Panc1 (cell line): ENCODE measurements around the gene GAL3ST1. TPM values are rescaled to one million over a fixed set of nuclear protein-coding genes. Genes with fewer than 3 reads are reported as not detected.

Experiments
- ATAC-seq: fragments of 200-7000 bp; cut with Tn5 transposase; 2 replicates; pipeline ENCODE4 v1.9.1; 2020; ENCODE audit warnings: mild to moderate bottlenecking, moderate library complexity
- BruUV-seq: library from RNA; stranded (reverse); fragments of 400-500 nt; replicated peaks from 2 replicates; lab custom pipeline; 2021; lab: Mats Ljungman, UMichigan
- CTCF ChIA-PET: fragments of 300-600 bp; sonication (Branson Sonifier 250); formaldehyde crosslinking; loops from one replicate; lab custom pipeline; 2022; ENCODE audit warnings: antibody characterized with exemption; lab: Charles Lee
- POLR2A ChIA-PET: fragments of 300-600 bp; sonication (Branson Sonifier 250); formaldehyde crosslinking; loops from one replicate; lab custom pipeline; 2022; ENCODE audit warnings: antibody characterized with exemption; lab: Charles Lee
- DNase-seq: peaks from one replicate; pipeline ENCODE4 v3.0.0-alpha.2; 2010; ENCODE audit warnings: low read depth, low spot score
- H3K27ac ChIP-seq: 2 replicates; pipeline ENCODE4 v1.5.1; 2011; ENCODE audit warnings: mild to moderate bottlenecking, low read length, inconsistent platforms
- H3K27me3 ChIP-seq: fragments of 200-500 bp; sonication (Bioruptor generic); 2 replicates; pipeline ENCODE4 v1.6.0; 2014; ENCODE audit warnings: low read length, inconsistent platforms; ENCODE audit not compliant: control insufficient read depth, insufficient read depth
- H3K36me3 ChIP-seq: fragments of 200-500 bp; sonication (Bioruptor generic); 2 replicates; pipeline ENCODE4 v1.5.1; 2014; ENCODE audit warnings: inconsistent platforms, mild to moderate bottlenecking, low read length, moderate library complexity; ENCODE audit not compliant: control insufficient read depth, insufficient read depth
- H3K4me1 ChIP-seq: 2 replicates; pipeline ENCODE4 v1.5.1; 2011; ENCODE audit warnings: inconsistent platforms, mild to moderate bottlenecking, low read length, moderate library complexity; ENCODE audit not compliant: control insufficient read depth, insufficient read depth
- H3K4me3 ChIP-seq, 2 experiments: 2 replicates each; pipeline ENCODE4 v1.5.1; 2011 to 2012; ENCODE audit warnings: low read depth in 2 of 2, low read length in 2 of 2, mild to moderate bottlenecking in 2 of 2, inconsistent platforms in 1 of 2, moderate library complexity in 1 of 2
- H3K9me3 ChIP-seq: fragments of 200-500 bp; sonication (Bioruptor generic); 2 replicates; pipeline ENCODE4 v1.5.1; 2014; ENCODE audit warnings: low read depth, mild to moderate bottlenecking, inconsistent platforms, low read length, moderate library complexity; ENCODE audit not compliant: control insufficient read depth, insufficient read depth
- POLR2AphosphoS5 ChIP-seq: IDR thresholded peaks from 2 replicates; pipeline ENCODE4 v1.6.1; 2012; ENCODE audit warnings: mild to moderate bottlenecking, low read depth, low read length, moderate library complexity
- SIN3A ChIP-seq: IDR thresholded peaks from 2 replicates; pipeline ENCODE4 v1.6.1; 2012; ENCODE audit warnings: low read depth, mild to moderate bottlenecking, low read length, moderate library complexity, borderline replicate concordance; ENCODE audit not compliant: insufficient read depth
- TCF7L2 ChIP-seq: IDR thresholded peaks from 2 replicates; pipeline ENCODE4 v1.6.1; 2011; ENCODE audit warnings: mild to moderate bottlenecking, low read depth, low read length, inconsistent platforms
- in situ Hi-C: cut with HindIII; loops from 2 replicates; pipeline ENCODE4 v1.10.0; 2016; ENCODE audit warnings: low sequenced_read_pairs, low pct_unique_long_range_greater_than_20kb
- intact Hi-C: fragments of 100-400 bp; cut with micrococcal nuclease; formaldehyde crosslinking; loops from one replicate; pipeline ENCODE4 v1.10.0; 2022; ENCODE audit not compliant: unreplicated experiment
- total RNA-seq: library from RNA; stranded (reverse); gene quantifications from one replicate; pipeline ENCODE4 v1.2.1, GENCODE V29; 2021; ENCODE audit not compliant: unreplicated experiment
- TF ChIP-seq, protein P1 (sequence below): fragments of 450-650 bp; IDR thresholded peaks from 2 replicates; pipeline ENCODE4 v1.5.1; 2017; ENCODE audit warnings: mild to moderate bottlenecking
- TF ChIP-seq, protein P2 (sequence below), 2 experiments: IDR thresholded peaks; 2 replicates each; pipeline ENCODE4 v1.6.1; 2011 to 2012; ENCODE audit warnings: low read depth in 2 of 2, control low read depth in 1 of 2, low read length in 1 of 2, mild to moderate bottlenecking in 1 of 2, moderate library complexity in 1 of 2; ENCODE audit not compliant: insufficient read depth in 1 of 2

GAL3ST1 gene
- total RNA-seq, 1 experiment from 2014 or later, result 1.1 TPM

DNA sequence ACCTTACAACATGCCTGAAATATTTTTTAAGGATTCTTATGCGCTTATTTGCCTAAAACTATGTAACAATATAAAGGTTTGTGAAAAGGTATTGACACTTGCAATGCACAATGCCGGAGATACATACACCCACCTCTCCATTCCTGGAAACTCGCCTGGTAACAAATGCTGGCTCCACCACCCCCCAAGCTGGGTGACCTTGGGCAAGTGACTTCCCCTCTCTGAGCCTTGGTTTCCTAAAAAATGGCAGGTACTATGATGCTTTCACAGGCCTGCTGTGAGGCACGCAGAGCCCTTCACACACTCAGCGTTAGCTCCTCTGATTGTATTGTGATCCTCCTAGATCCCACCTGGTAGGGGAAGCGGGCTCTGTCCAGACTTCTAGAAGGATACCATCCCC lies 2.3 kb downstream of the GAL3ST1 start:
- H3K9me3 ChIP-seq, result no peaks in the 10 kb centered on the region
- ChIA-PET POLR2A (no interaction called here), CTCF (no interaction called here)
- no peak for ATAC-seq
- intact Hi-C loops, result no loop called here
- DNase-seq, result no peak
- 0 out of 2 replicates have a peak, but pooled peaks cover 2% of the 10 kb centered on the region for H3K36me3 ChIP-seq
- no peaks in the 10 kb centered on the region for H3K27me3 ChIP-seq
- no peak overlapping the region for H3K4me3 ChIP-seq
- TF ChIP-seq, protein P1, sequence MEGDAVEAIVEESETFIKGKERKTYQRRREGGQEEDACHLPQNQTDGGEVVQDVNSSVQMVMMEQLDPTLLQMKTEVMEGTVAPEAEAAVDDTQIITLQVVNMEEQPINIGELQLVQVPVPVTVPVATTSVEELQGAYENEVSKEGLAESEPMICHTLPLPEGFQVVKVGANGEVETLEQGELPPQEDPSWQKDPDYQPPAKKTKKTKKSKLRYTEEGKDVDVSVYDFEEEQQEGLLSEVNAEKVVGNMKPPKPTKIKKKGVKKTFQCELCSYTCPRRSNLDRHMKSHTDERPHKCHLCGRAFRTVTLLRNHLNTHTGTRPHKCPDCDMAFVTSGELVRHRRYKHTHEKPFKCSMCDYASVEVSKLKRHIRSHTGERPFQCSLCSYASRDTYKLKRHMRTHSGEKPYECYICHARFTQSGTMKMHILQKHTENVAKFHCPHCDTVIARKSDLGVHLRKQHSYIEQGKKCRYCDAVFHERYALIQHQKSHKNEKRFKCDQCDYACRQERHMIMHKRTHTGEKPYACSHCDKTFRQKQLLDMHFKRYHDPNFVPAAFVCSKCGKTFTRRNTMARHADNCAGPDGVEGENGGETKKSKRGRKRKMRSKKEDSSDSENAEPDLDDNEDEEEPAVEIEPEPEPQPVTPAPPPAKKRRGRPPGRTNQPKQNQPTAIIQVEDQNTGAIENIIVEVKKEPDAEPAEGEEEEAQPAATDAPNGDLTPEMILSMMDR, result no peak
- TF ChIP-seq, protein P2, sequence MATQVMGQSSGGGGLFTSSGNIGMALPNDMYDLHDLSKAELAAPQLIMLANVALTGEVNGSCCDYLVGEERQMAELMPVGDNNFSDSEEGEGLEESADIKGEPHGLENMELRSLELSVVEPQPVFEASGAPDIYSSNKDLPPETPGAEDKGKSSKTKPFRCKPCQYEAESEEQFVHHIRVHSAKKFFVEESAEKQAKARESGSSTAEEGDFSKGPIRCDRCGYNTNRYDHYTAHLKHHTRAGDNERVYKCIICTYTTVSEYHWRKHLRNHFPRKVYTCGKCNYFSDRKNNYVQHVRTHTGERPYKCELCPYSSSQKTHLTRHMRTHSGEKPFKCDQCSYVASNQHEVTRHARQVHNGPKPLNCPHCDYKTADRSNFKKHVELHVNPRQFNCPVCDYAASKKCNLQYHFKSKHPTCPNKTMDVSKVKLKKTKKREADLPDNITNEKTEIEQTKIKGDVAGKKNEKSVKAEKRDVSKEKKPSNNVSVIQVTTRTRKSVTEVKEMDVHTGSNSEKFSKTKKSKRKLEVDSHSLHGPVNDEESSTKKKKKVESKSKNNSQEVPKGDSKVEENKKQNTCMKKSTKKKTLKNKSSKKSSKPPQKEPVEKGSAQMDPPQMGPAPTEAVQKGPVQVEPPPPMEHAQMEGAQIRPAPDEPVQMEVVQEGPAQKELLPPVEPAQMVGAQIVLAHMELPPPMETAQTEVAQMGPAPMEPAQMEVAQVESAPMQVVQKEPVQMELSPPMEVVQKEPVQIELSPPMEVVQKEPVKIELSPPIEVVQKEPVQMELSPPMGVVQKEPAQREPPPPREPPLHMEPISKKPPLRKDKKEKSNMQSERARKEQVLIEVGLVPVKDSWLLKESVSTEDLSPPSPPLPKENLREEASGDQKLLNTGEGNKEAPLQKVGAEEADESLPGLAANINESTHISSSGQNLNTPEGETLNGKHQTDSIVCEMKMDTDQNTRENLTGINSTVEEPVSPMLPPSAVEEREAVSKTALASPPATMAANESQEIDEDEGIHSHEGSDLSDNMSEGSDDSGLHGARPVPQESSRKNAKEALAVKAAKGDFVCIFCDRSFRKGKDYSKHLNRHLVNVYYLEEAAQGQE (IDR thresholded peaks at IDR 0.05; ENCODE audit: insufficient read depth in 1 of 2, low read depth in 2 of 2, low read length in 1 of 2), result no peak
- TF ChIP-seq TCF7L2 (no peak), POLR2AphosphoS5 (no peak), SIN3A (no peak)
- in situ Hi-C loops, result no loop called here
- BruUV-seq, result no TSS peak
- peaks cover 11% of the 10 kb centered on the region for H3K4me1 ChIP-seq
- no peak overlapping the region for H3K27ac ChIP-seq

DNA sequence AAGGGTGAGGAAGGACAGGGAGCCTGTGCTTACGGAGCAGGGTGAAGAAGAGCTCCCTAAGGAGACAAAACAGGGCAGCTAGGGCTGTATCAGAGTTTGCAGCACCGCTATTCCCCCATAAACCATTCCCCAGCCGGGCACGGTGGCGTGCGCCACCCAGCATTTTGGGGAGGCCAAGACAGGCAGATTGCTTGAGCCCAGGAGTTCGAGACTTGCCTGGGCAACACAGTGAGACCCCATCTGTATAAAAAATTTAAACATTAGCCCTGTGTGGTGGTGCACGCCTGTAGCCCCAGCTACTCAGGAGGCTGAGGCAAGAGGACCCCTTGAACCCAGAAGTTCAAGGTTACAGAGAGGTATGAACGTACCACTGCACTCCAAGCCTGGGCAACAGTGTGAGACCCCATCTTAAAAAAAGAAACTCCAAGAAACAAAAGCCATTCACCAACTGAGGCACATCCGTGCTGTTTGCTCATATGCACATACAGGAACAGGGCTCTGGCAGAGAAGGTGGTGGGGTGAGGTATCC lies 4.7 kb downstream of the GAL3ST1 start:
- in situ Hi-C loops (no loop called here), intact Hi-C loops (no loop called here)
- no peak for ATAC-seq
- CTCF ChIA-PET, result no interaction called here
- H3K27ac ChIP-seq, result no peak overlapping the region
- no TSS peak for BruUV-seq
- TF ChIP-seq SIN3A (no peak), TCF7L2 (no peak), POLR2AphosphoS5 (no peak)
- TF ChIP-seq, protein P1, result no peak
- TF ChIP-seq, protein P2 (IDR thresholded peaks at IDR 0.05; ENCODE audit: insufficient read depth in 1 of 2, low read depth in 2 of 2, low read length in 1 of 2), result no peak
- H3K4me1 ChIP-seq, result peaks cover 8% of the 10 kb centered on the region
- H3K9me3 ChIP-seq, result no peaks in the 10 kb centered on the region
- POLR2A ChIA-PET, result no interaction called here
- no peak overlapping the region for H3K4me3 ChIP-seq
- no peaks in the 10 kb centered on the region for H3K36me3 ChIP-seq
- H3K27me3 ChIP-seq, result no peaks in the 10 kb centered on the region
- no peak for DNase-seq
